ENCODE results near the gene PELI2.

Gene PELI2

GRCh38 chr14:56273951-56274350 is 155.7 kb downstream of the PELI2 start:
- no peaks in the 10 kb centered on the region for H3K27me3 ChIP-seq (ENCODE audit: low read length)
- H3K79me2 ChIP-seq (ENCODE audit: insufficient read depth, low read length): no peaks in the 10 kb centered on the region

GRCh38 chr14:56274556-56274955 is 156.3 kb downstream of the PELI2 start:
- H3K9me3 ChIP-seq (ENCODE audit: insufficient read depth, low read length): no peaks in the 10 kb centered on the region
- H4K20me1 ChIP-seq (ENCODE audit: low read depth, low read length): no peaks in the 10 kb centered on the region
- no peak for TF ChIP-seq CTCF (IDR thresholded peaks at IDR 0.05; ENCODE audit: insufficient read depth, low read length, poor library complexity, severe bottlenecking)
- no peak for TF ChIP-seq EZH2phosphoT487 (conservative IDR thresholded peaks at IDR 0.05; ENCODE audit: low read length)
- no peak overlapping the region for H3K4me3 ChIP-seq (ENCODE audit: insufficient read depth, low read length, poor library complexity, severe bottlenecking)
- no peak overlapping the region for H3K9ac ChIP-seq (ENCODE audit: low read length)
- no peak overlapping the region for H3K27ac ChIP-seq (ENCODE audit: low read depth, low read length)
- H3K9me2 ChIP-seq (replicated peaks; ENCODE audit: insufficient read depth, low read length): no peaks in the 10 kb centered on the region
- no peaks in the 10 kb centered on the region for H3K79me2 ChIP-seq (ENCODE audit: insufficient read depth, low read length)
- H3K27me3 ChIP-seq (ENCODE audit: low read length): no peaks in the 10 kb centered on the region
- no peaks in the 10 kb centered on the region for H3K36me3 ChIP-seq (ENCODE audit: low read length)
- H3K4me2 ChIP-seq (ENCODE audit: low read depth, low read length, poor library complexity, severe bottlenecking): no peak overlapping the region
- H3F3A ChIP-seq (ENCODE audit: insufficient read depth): no peaks in the 10 kb centered on the region
- no peak overlapping the region for H2AFZ ChIP-seq (ENCODE audit: low read depth, low read length, severe bottlenecking)

More at GRCh38 chr14:56273951-56274350, 155.7 kb downstream of the PELI2 start:
- H3K27ac ChIP-seq (ENCODE audit: low read depth, low read length): no peak overlapping the region
- no peak overlapping the region for H2AFZ ChIP-seq (ENCODE audit: low read depth, low read length, severe bottlenecking)
- no peak overlapping the region for H3K9ac ChIP-seq (ENCODE audit: low read length)
- no peaks in the 10 kb centered on the region for H3K9me2 ChIP-seq (replicated peaks; ENCODE audit: insufficient read depth, low read length)
- no peaks in the 10 kb centered on the region for H3K9me3 ChIP-seq (ENCODE audit: insufficient read depth, low read length)
- H3K4me2 ChIP-seq (ENCODE audit: low read depth, low read length, poor library complexity, severe bottlenecking): no peak overlapping the region
- H3K36me3 ChIP-seq (ENCODE audit: low read length): no peaks in the 10 kb centered on the region
- no peak overlapping the region for H3K4me3 ChIP-seq (ENCODE audit: insufficient read depth, low read length, poor library complexity, severe bottlenecking)
- TF ChIP-seq CTCF (IDR thresholded peaks at IDR 0.05; ENCODE audit: insufficient read depth, low read length, poor library complexity, severe bottlenecking) (no peak), EZH2phosphoT487 (conservative IDR thresholded peaks at IDR 0.05; ENCODE audit: low read length) (no peak)
- no peaks in the 10 kb centered on the region for H4K20me1 ChIP-seq (ENCODE audit: low read depth, low read length)
- no peaks in the 10 kb centered on the region for H3F3A ChIP-seq (ENCODE audit: insufficient read depth)

GRCh38 chr14:56276108-56276507 is 157.9 kb downstream of the PELI2 start:
- no peaks in the 10 kb centered on the region for H3F3A ChIP-seq (ENCODE audit: insufficient read depth)
- H3K9ac ChIP-seq (ENCODE audit: low read length): no peak overlapping the region
- no peaks in the 10 kb centered on the region for H4K20me1 ChIP-seq (ENCODE audit: low read depth, low read length)
- no peaks in the 10 kb centered on the region for H3K79me2 ChIP-seq (ENCODE audit: insufficient read depth, low read length)
- H3K27ac ChIP-seq (ENCODE audit: low read depth, low read length): no peak overlapping the region
- H3K4me3 ChIP-seq (ENCODE audit: insufficient read depth, low read length, poor library complexity, severe bottlenecking): no peak overlapping the region
- H2AFZ ChIP-seq (ENCODE audit: low read depth, low read length, severe bottlenecking): no peak overlapping the region
- no peaks in the 10 kb centered on the region for H3K27me3 ChIP-seq (ENCODE audit: low read length)
- no peak for TF ChIP-seq EZH2phosphoT487 (conservative IDR thresholded peaks at IDR 0.05; ENCODE audit: low read length)
- no peak for TF ChIP-seq CTCF (IDR thresholded peaks at IDR 0.05; ENCODE audit: insufficient read depth, low read length, poor library complexity, severe bottlenecking)
- H3K36me3 ChIP-seq (ENCODE audit: low read length): no peaks in the 10 kb centered on the region
- no peaks in the 10 kb centered on the region for H3K9me2 ChIP-seq (replicated peaks; ENCODE audit: insufficient read depth, low read length)
- no peaks in the 10 kb centered on the region for H3K9me3 ChIP-seq (ENCODE audit: insufficient read depth, low read length)
- no peak overlapping the region for H3K4me2 ChIP-seq (ENCODE audit: low read depth, low read length, poor library complexity, severe bottlenecking)

Measured in SU-DHL-6 (cell line).